ENCODE data around the gene HES6.

Gene HES6

DNA sequence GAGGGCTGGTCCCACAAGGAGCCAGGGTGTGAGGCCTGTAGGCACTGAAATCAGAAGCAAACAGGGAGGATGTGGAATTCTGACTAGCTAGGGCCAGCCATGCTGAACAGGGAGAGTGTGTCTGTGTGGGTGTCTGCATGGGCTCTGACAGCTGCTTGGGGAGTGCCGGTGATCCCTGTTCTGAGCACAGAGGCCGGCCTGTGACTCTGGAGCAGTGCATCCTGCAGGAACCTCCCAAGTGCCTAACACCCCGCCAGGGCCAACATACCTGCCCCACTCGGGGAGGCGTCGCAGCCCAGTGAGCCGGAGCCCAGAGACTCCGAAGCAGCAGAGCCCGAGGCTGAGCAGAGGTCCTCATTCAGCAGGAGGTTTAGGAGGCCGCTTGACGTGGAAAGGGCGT lies 11.5 kb upstream of the HES6 start:
- Histone ChIP-seq H3K36me3 (ENCODE audit: control insufficient read depth in 2 of 2, insufficient read depth in 1 of 2, low read length in 2 of 2) (peaks cover 0 to 18% of the 10 kb centered on the region in 2 experiments; a peak in 1 of 3 replicates), H3K4me1 (ENCODE audit: control insufficient read depth, insufficient read depth, low read length) (no peaks in the 10 kb centered on the region), H3K27ac (ENCODE audit: extremely low read depth, low read depth, low read length) (no peak overlapping the region), H3K9me3 (ENCODE audit: control insufficient read depth, insufficient read depth, low read depth, low read length) (no peaks in the 10 kb centered on the region), H3K4me3 (ENCODE audit: low read depth, low read length) (no peak overlapping the region)
- no peak for TF ChIP-seq FEZF1 (tag by site-specific recombination; IDR thresholded peaks at IDR 0.05)
- no peak for TF ChIP-seq ZFHX2 (tag by site-specific recombination; conservative IDR thresholded peaks at IDR 0.05)
- TF ChIP-seq ZNF623 (tag by site-specific recombination; IDR thresholded peaks at IDR 0.05), result no peak
- TF ChIP-seq, protein P1, sequence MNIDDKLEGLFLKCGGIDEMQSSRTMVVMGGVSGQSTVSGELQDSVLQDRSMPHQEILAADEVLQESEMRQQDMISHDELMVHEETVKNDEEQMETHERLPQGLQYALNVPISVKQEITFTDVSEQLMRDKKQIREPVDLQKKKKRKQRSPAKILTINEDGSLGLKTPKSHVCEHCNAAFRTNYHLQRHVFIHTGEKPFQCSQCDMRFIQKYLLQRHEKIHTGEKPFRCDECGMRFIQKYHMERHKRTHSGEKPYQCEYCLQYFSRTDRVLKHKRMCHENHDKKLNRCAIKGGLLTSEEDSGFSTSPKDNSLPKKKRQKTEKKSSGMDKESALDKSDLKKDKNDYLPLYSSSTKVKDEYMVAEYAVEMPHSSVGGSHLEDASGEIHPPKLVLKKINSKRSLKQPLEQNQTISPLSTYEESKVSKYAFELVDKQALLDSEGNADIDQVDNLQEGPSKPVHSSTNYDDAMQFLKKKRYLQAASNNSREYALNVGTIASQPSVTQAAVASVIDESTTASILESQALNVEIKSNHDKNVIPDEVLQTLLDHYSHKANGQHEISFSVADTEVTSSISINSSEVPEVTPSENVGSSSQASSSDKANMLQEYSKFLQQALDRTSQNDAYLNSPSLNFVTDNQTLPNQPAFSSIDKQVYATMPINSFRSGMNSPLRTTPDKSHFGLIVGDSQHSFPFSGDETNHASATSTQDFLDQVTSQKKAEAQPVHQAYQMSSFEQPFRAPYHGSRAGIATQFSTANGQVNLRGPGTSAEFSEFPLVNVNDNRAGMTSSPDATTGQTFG (tag by site-specific recombination; IDR thresholded peaks at IDR 0.05; ENCODE audit: borderline replicate concordance), result no peak
- no peak for TF ChIP-seq ZNF121 (tag by site-specific recombination; IDR thresholded peaks at IDR 0.05)
- no peak for TF ChIP-seq ZNF610 (tag by site-specific recombination; IDR thresholded peaks at IDR 0.05; ENCODE audit: borderline replicate concordance)
- no peak for TF ChIP-seq ZNF416 (tag by site-specific recombination; IDR thresholded peaks at IDR 0.05)
- no peak for TF ChIP-seq TRIM28 (IDR thresholded peaks at IDR 0.05; ENCODE audit: borderline replicate concordance, low read length)
- TF ChIP-seq ZNF768 (tag by site-specific recombination; IDR thresholded peaks at IDR 0.05), result no peak
- no peak for TF ChIP-seq ZNF221 (tag by site-specific recombination; IDR thresholded peaks at IDR 0.05; ENCODE audit: borderline replicate concordance)
- TF ChIP-seq OVOL3 (tag by site-specific recombination; IDR thresholded peaks at IDR 0.05), result no peak
- TF ChIP-seq ZNF214 (tag by site-specific recombination; IDR thresholded peaks at IDR 0.05; ENCODE audit: borderline replicate concordance), result no peak
- ChIA-PET POLR2A (no interaction called here), CTCF (no interaction called here)

DNA sequence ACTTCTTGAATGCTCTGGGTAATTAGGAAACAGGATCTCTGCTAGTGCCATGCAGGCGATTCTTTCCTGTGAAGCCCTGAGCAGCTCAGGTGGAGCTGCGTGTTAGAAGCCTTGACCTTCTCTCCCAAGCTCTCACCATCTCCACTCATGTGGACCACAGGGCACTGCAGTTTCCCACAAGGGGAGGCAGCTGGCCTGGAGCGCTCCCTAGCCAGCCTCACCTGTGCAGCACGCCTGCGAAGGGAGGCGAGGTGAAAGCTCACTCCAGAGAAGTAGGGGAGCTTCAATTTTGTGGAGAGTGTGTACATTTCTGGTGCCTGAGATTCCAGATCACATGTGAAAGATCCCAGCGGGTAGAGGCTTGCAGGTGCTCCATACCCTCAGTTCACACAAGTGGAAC lies 11.1 kb upstream of the HES6 start:
- Histone ChIP-seq H3K4me3 (ENCODE audit: low read depth, low read length) (no peak overlapping the region), H3K9me3 (ENCODE audit: control insufficient read depth, insufficient read depth, low read depth, low read length) (no peaks in the 10 kb centered on the region), H3K4me1 (ENCODE audit: control insufficient read depth, insufficient read depth, low read length) (no peaks in the 10 kb centered on the region), H3K27ac (ENCODE audit: extremely low read depth, low read depth, low read length) (no peak overlapping the region), H3K36me3 (ENCODE audit: control insufficient read depth in 2 of 2, insufficient read depth in 1 of 2, low read length in 2 of 2) (peaks cover 0 to 18% of the 10 kb centered on the region in 2 experiments; a peak in 1 of 3 replicates)
- POLR2A ChIA-PET, result no interaction called here
- CTCF ChIA-PET, result no interaction called here
- TF ChIP-seq ZNF214 (tag by site-specific recombination; IDR thresholded peaks at IDR 0.05; ENCODE audit: borderline replicate concordance) (no peak), SALL2 (tag by site-specific recombination; IDR thresholded peaks at IDR 0.05; ENCODE audit: borderline replicate concordance) (no peak), ZNF791 (tag by site-specific recombination; IDR thresholded peaks at IDR 0.05) (no peak), SCRT2 (tag by site-specific recombination; IDR thresholded peaks at IDR 0.05) (no peak)
- TF ChIP-seq, protein P2, sequence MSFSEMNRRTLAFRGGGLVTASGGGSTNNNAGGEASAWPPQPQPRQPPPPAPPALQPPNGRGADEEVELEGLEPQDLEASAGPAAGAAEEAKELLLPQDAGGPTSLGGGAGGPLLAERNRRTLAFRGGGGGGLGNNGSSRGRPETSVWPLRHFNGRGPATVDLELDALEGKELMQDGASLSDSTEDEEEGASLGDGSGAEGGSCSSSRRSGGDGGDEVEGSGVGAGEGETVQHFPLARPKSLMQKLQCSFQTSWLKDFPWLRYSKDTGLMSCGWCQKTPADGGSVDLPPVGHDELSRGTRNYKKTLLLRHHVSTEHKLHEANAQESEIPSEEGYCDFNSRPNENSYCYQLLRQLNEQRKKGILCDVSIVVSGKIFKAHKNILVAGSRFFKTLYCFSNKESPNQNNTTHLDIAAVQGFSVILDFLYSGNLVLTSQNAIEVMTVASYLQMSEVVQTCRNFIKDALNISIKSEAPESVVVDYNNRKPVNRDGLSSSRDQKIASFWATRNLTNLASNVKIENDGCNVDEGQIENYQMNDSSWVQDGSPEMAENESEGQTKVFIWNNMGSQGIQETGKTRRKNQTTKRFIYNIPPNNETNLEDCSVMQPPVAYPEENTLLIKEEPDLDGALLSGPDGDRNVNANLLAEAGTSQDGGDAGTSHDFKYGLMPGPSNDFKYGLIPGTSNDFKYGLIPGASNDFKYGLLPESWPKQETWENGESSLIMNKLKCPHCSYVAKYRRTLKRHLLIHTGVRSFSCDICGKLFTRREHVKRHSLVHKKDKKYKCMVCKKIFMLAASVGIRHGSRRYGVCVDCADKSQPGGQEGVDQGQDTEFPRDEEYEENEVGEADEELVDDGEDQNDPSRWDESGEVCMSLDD (tag by site-specific recombination; IDR thresholded peaks at IDR 0.05), result no peak
- TF ChIP-seq, protein P3, sequence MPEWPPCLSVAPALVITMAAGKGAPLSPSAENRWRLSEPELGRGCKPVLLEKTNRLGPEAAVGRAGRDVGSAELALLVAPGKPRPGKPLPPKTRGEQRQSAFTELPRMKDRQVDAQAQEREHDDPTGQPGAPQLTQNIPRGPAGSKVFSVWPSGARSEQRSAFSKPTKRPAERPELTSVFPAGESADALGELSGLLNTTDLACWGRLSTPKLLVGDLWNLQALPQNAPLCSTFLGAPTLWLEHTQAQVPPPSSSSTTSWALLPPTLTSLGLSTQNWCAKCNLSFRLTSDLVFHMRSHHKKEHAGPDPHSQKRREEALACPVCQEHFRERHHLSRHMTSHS (tag by site-specific recombination; IDR thresholded peaks at IDR 0.05), result no peak
